Measurements from ENCODE around the gene SPAG8.

The SPAG8 gene

GRCh38 chr9:35811381-35812024 is 559 bp downstream of the SPAG8 start:
- peak overlapping the region; percentile 60 for H3K4me3 ChIP-seq (ENCODE audit: low read depth, low read length)

GRCh38 chr9:35810122-35810521 is 1.9 kb downstream of the SPAG8 start:
- H3K4me3 ChIP-seq (ENCODE audit: low read depth, low read length) = no peak overlapping the region

DNA sequence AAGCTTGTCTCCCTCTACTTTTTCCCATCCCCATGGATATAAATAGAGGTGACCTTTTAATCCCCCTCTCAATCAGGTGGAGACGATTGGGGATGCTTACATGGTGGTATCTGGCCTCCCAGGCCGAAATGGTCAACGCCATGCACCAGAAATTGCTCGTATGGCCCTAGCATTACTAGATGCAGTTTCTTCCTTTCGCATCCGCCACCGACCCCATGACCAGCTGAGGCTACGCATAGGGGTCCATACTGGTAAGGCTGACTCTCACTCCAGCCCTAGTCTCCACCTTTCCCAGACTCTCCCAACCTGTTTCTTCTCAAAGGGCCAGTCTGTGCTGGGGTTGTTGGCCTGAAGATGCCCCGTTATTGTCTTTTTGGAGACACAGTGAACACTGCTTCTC is 3.6 kb downstream of the SPAG8 start:
- no peak overlapping the region for H3K4me3 ChIP-seq (ENCODE audit: low read depth, low read length)

GRCh38 chr9:35806101-35806500 is 6.0 kb downstream of the SPAG8 start:
- no peak overlapping the region for H3K4me3 ChIP-seq (ENCODE audit: low read depth, low read length)

- no peak overlapping the region for H3K4me3 ChIP-seq (ENCODE audit: low read depth, low read length)
Observed at GRCh38 chr9:35801328-35802128, 10.5 kb downstream of the SPAG8 start.

DNA sequence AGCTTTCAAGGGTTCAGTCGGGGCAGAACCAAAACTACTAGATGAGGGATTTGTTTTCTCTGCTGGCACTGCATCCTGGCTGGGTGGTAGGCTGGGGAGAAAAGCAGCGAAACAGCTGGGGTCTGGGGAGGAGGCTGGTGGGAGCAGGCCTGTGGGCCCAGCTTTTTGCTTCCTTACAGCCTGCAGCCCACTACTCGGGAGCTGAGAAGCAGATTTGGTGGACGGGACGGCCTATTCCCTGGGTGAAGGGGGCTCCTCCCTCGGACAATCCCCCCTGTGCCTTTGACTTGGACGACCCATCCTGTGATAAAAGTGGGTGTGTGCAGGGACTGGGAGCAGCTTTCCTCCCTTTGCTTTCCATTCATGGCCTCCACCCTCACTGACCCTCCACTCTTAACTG is 11.5 kb downstream of the SPAG8 start:
- H3K4me3 ChIP-seq (ENCODE audit: low read depth, low read length) = no peak overlapping the region

DNA sequence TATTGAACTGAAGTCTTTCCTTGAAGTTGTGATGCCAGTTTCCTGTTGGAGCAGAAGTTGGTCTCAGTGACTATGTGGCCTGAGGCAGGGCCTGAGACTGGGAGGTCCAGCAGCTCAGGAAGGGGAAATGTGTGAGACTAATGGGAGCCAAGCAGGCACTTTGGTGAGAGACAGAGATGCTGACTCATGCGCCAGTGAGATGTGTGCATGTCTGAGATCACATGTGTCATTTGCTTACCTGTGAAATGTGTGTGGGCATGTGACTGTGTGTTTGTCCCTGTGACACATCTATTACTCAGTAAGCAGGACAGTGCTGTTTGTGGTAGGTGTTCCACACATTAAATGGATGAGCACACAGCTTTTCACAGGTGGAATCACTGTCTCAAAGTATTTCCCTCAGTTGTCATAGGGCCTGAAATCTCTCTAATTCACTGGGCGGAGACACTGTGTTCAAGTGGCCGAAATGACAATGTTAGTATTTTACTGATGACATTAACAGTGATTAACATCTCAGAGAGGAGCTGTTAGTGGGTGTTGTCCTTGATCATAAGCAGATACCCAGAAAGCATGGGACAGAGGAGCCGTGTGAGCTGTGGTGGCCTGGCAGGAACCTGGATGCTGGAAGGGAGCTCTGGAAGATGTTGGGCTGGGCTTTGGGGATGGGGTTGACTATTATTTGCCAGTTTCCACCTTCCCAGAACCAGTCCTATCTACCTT is 13.2 kb downstream of the SPAG8 start:
- no peak overlapping the region for H3K4me3 ChIP-seq (ENCODE audit: low read depth, low read length)

GRCh38 chr9:35797311-35798109 is 14.6 kb downstream of the SPAG8 start:
- no peak overlapping the region for H3K4me3 ChIP-seq (ENCODE audit: low read depth, low read length)

DNA sequence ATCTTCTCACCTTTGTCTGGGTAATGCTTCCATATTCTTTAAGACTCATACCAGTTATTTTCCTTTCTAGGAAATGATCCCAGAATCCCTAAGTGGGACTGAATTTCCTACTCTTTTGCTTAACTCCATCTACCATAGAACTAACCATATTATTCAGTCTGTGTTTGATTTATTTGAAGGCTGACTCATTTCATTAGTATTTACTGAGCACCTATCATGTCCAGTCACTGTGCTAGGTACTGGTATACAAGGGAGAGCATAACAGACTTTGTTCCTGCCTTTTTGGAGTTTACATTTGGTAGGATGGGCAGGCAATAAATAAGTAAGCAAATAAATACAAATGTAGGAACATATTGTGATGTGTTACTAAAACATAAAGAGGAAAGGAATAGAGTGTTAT is 16.4 kb downstream of the SPAG8 start:
- H3K4me3 ChIP-seq (ENCODE audit: low read depth, low read length) = no peak overlapping the region

- H3K4me3 ChIP-seq (ENCODE audit: low read depth, low read length) = no peak overlapping the region
Observed at GRCh38 chr9:35793461-35793860, 18.6 kb downstream of the SPAG8 start.

- no peak overlapping the region for H3K4me3 ChIP-seq (ENCODE audit: low read depth, low read length)
Observed at GRCh38 chr9:35792826-35793225, 19.2 kb downstream of the SPAG8 start.

- H3K4me3 ChIP-seq (ENCODE audit: low read depth, low read length) = no peak overlapping the region
Observed at GRCh38 chr9:35792024-35792813, 19.8 kb downstream of the SPAG8 start.

DNA sequence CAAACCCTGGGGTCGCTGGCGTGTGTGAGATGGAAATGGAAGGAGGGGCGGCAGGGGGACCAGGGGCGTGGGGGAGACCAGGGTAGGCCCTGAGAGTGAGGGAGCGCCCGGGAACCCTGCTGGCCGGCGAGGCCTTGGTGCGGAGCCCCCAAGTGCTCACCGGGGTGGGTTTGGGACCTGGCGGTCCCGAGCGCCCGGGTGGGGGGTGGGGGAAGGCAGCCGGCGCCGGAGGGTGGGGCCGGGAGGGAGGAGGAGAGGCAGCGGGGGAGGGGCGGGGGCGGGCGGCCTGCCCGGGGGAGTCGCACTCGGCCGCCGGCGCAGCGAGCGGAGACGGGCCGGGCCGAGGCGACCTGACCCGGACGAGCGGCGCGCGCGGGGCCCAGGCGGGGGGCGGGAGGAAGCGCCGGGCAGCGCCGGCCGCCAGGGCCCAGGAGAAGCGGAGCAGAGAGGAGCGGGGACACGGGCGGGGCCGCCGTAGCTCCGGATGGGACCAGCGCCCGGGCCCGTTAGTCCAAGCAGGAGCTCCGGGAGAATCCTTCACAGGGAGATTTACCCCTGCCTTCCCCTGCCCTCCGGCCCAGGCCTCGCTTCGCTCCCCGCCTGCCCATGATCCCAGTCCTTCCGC is 20.7 kb downstream of the SPAG8 start, which contains the start of gene NPR2:
Gene NPR2 (plus strand): TSS at position 295 of the 625 bp plus-strand sequence. CDS start 818 bp downstream, outside the sequence.
- peak within 1 kb of the TSS; percentile 50 for H3K4me3 ChIP-seq (ENCODE audit: low read depth, low read length)

GRCh38 chr9:35790385-35791296 is 21.4 kb downstream of the SPAG8 start:
- H3K4me3 ChIP-seq (ENCODE audit: low read depth, low read length) = peak overlapping the region; percentile 24

DNA sequence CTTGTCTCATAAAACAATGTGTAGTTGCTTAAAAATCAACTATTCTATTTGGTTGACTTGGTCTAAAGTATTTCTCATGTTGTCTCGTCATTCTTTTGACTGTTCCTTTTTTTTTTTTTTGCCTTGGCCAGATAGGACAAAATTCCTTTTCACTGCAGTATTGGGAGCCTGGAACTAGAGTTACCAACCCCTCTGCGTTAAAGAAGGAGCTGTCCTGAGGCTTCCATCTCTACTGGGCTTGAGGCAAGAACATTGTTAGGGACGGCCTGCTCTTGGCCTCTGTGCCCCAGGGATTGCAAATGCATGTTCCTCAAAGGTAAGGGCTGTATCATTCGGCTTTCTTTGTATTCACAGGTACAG is 22.1 kb downstream of the SPAG8 start:
- no peak overlapping the region for H3K4me3 ChIP-seq (ENCODE audit: low read depth, low read length)

GRCh38 chr9:35789541-35789940 is 22.5 kb downstream of the SPAG8 start:
- H3K4me3 ChIP-seq (ENCODE audit: low read depth, low read length) = no peak overlapping the region

DNA sequence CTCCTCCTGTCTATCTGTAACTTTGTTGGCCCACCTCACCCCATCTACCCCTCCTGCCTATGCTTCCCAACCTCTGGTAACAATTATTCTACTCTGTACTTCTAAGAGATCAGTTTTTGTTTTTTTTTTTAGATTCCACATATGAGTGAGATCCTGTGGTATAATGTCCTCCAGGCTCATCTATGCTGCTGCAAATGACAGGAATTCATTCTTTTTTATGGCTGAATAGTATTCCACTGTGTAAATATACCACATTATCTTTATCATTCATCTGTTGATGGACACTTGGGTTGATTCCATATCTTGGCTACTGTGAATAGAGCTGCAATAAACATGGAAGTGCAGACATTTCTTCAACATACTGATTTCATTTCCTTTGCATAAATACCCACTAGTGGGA is 28.6 kb downstream of the SPAG8 start:
- no peak overlapping the region for H3K4me3 ChIP-seq (ENCODE audit: low read depth, low read length)

DNA sequence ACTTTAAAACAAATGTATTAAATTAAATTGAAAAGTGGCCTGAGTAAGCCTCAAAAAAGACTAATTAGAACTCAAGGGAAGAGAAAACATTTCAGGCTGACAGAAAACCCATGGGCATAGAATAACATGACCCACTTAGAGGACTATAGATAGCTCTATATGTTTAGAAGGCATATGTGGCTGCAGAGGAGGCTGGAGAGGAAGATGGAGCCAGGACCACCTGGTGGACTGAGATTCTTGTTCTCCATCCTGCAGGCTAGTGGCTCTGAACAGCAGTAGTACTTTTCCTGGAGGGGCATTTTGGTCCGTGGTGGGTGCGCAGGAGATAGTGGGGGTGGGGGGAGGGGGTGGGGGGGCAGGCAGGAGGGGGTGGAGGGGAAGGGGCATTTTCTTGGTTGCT is 31.0 kb downstream of the SPAG8 start:
- H3K4me3 ChIP-seq (ENCODE audit: low read depth, low read length) = no peak overlapping the region

GRCh38 chr9:35778496-35778895 is 33.6 kb downstream of the SPAG8 start:
- H3K4me3 ChIP-seq (ENCODE audit: low read depth, low read length) = no peak overlapping the region

All from iPS-11a (cell line).